Osteocyte (in vitro differentiated cells): Measurements from ENCODE around the gene CADM1. TPM values are rescaled to one million over a fixed set of nuclear protein-coding genes. Genes with fewer than 3 reads are reported as not detected.

ENCODE experiments used
- DNase-seq: peaks from one replicate; pipeline ENCODE4 v3.0.0; 2021; ENCODE audit warnings: mixed read lengths; ENCODE audit not compliant: unreplicated experiment; ENCODE audit errors: extremely low spot score
- H3K27ac Mint-ChIP-seq: one replicate; pipeline ENCODE4 v1.8.0; 2021; ENCODE audit warnings: mild to moderate bottlenecking, mixed read lengths; ENCODE audit not compliant: unreplicated experiment
- H3K27me3 Mint-ChIP-seq: one replicate; pipeline ENCODE4 v1.8.0; 2021; ENCODE audit warnings: mixed read lengths; ENCODE audit not compliant: unreplicated experiment
- H3K36me3 Mint-ChIP-seq: one replicate; pipeline ENCODE4 v1.8.0; 2021; ENCODE audit warnings: mixed read lengths; ENCODE audit not compliant: unreplicated experiment
- H3K4me1 Mint-ChIP-seq: one replicate; pipeline ENCODE4 v1.8.0; 2021; ENCODE audit warnings: mixed read lengths; ENCODE audit not compliant: unreplicated experiment
- H3K4me3 Mint-ChIP-seq: one replicate; pipeline ENCODE4 v1.8.0; 2021; ENCODE audit warnings: mild to moderate bottlenecking, moderate library complexity, mixed read lengths; ENCODE audit not compliant: unreplicated experiment
- H3K9me3 Mint-ChIP-seq: one replicate; pipeline ENCODE4 v1.8.0; 2021; ENCODE audit warnings: mixed read lengths; ENCODE audit not compliant: unreplicated experiment
- CTCF ChIP-seq: fragments of 200-600 bp; sonication (generic); IDR thresholded peaks from 2 replicates; pipeline ENCODE4 v1.5.0; 2021; ENCODE audit warnings: antibody characterized with exemption, mild to moderate bottlenecking, moderate library complexity
- total RNA-seq: library from RNA; stranded (reverse); gene quantifications from 2 replicates; pipeline ENCODE4 v1.2.1, GENCODE V29; 2021

The CADM1 gene
- total RNA-seq, 1 donor from 2014 or later: 24.2 TPM

DNA sequence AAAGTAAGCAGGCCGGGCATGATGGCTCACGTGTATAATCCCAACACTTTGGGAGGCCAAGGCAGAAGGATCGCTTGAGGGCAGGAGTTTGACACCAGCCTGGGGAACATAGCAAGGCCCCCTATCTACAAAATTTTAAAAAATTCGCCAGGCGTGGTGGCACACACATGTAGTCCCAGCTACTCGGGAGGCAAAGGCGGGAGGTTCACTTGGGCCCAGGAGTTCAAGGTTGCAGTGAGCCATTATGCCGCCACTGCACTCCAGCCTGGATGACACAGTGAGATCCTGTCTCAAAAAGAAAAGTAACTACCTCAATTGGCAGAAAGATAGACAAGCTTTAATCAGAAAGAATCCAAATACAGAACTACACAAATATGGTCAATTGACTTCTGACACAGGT lies 31.0 kb downstream of the CADM1 start:
- Mint-ChIP-seq H3K36me3 (no peaks in the 10 kb centered on the region), H3K4me3 (no peak overlapping the region), H3K27ac (no peak overlapping the region), H3K4me1 (no peaks in the 10 kb centered on the region), H3K27me3 (no peaks in the 10 kb centered on the region), H3K9me3 (no peaks in the 10 kb centered on the region)
- TF ChIP-seq CTCF: no peak
- DNase-seq: no peak

DNA sequence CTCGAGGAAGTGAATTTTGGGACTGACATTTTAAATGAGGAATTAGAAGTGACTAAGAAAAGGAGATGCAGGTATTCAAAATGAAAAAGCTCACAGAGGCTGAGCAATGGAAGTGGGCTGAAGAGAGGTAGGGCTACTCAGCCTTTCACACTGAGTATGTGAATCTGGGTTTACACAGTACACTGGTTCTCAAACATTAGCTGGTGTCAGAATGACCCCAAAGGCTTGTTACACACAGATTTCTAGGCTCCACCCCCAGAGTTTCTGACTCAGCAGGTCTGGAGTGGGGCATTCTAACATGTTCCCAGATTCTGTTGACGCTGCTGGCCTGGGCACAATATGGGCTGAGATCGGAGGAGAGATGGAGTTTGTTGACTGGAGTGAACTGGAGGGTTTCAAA lies 32.8 kb downstream of the CADM1 start:
- H3K27me3 Mint-ChIP-seq: no peaks in the 10 kb centered on the region
- no peak overlapping the region for H3K4me3 Mint-ChIP-seq
- no peak for DNase-seq

GRCh38 chr11:115470928-115471327 lies 33.3 kb downstream of the CADM1 start:
- no peaks in the 10 kb centered on the region for H3K36me3 Mint-ChIP-seq
- no peak overlapping the region for H3K27ac Mint-ChIP-seq
- no peak for TF ChIP-seq CTCF
- no peaks in the 10 kb centered on the region for H3K9me3 Mint-ChIP-seq
- H3K4me3 Mint-ChIP-seq: no peak overlapping the region
- no peaks in the 10 kb centered on the region for H3K4me1 Mint-ChIP-seq
- no peaks in the 10 kb centered on the region for H3K27me3 Mint-ChIP-seq
- DNase-seq: no peak

More for the DNA sequence above, 32.8 kb downstream of the CADM1 start:
- Mint-ChIP-seq H3K36me3 (no peaks in the 10 kb centered on the region), H3K27ac (no peak overlapping the region), H3K9me3 (no peaks in the 10 kb centered on the region), H3K4me1 (no peaks in the 10 kb centered on the region)
- no peak for TF ChIP-seq CTCF

DNA sequence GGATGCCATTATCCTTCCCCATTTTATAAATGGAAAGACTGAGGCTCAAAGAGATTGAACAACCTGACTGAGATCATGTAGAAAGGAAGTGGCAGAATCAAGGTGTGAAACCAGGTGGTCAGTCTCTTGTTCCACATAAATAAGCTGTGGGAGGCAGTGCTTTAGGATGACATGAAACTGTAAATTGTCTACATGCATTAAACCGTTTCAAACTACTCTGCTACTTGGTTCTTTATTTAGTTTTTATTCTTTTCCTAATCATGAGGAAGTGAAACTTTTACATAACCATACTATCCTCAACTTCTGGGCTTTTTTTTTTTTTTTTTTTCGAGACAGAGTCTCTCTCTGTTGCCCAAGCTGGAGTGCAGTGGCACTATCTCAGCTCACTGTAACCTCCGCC lies 34.9 kb downstream of the CADM1 start:
- Mint-ChIP-seq H3K4me3 (no peak overlapping the region), H3K27me3 (no peaks in the 10 kb centered on the region), H3K4me1 (no peaks in the 10 kb centered on the region), H3K9me3 (no peaks in the 10 kb centered on the region), H3K36me3 (no peaks in the 10 kb centered on the region), H3K27ac (no peak overlapping the region)
- DNase-seq: no peak
- TF ChIP-seq CTCF: no peak

DNA sequence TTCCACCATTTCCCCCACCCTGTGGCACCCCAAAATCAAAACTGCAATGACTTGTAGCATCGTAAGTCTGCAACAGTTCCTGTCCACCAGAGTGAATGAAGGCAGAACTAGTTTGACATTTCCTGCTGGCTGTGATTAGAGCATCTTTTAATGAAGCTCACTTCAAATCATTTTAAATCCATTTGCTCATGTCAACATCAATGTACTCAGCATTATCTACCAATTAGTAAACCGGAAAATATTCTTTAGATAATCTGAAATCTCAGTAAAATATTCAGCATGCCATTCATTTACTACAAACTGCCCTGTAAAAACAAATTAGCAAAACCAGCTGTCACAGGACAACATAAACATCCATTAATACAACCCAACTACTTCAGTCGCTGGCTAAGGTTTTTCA lies 38.1 kb downstream of the CADM1 start:
- Mint-ChIP-seq H3K27ac (no peak overlapping the region), H3K9me3 (no peaks in the 10 kb centered on the region), H3K4me1 (no peaks in the 10 kb centered on the region), H3K36me3 (no peaks in the 10 kb centered on the region), H3K27me3 (no peaks in the 10 kb centered on the region), H3K4me3 (no peak overlapping the region)
- TF ChIP-seq CTCF: no peak
- DNase-seq: no peak
